ENCODE measurements around the gene B3GNT2.
"Not testable (repeated sequence)": the region's sequence is repeated elsewhere in the genome, so short reads cannot be mapped to it uniquely, and the experiment has no call there.

Gene B3GNT2

DNA sequence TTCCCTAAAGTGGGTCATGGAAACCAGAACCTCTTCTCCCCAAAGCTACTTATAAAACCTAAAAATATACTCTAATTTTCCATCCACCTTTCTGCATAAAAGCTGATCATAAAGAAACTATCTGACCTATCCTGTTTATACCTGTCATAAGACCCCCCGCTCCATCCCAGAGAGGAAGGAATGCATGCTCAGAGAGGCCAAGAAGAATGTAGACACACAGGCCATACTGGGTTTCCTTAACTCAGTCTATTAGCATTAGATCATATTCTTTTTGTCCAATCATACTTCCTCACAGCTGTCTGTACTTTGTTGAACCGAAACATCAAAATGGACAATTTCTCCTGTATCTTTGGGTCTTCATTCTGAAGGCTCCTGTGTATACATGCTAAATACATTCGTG, 52.3 kb downstream of the B3GNT2 start:
- DNase-seq: no peak

DNA sequence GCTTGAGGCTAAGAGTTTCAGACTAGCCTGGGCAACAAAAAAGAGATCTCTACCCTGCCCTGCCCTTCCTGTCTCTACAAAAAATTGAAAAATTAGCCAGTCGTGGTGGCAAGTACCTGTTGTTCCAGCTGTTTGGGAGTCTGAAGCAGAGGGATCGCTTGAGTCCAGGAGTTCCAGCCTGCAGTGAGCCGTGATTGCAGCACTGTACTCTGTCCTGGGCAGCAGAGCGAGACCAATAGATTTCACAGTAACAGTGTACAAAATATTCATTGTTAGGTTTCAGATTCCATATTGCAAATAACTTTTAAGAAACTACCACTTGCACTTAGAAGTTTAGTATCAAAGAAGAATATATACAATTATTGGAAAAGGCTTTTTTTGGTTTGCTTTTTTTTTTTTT, 54.3 kb downstream of the B3GNT2 start:
- DNase-seq: no peak

DNA sequence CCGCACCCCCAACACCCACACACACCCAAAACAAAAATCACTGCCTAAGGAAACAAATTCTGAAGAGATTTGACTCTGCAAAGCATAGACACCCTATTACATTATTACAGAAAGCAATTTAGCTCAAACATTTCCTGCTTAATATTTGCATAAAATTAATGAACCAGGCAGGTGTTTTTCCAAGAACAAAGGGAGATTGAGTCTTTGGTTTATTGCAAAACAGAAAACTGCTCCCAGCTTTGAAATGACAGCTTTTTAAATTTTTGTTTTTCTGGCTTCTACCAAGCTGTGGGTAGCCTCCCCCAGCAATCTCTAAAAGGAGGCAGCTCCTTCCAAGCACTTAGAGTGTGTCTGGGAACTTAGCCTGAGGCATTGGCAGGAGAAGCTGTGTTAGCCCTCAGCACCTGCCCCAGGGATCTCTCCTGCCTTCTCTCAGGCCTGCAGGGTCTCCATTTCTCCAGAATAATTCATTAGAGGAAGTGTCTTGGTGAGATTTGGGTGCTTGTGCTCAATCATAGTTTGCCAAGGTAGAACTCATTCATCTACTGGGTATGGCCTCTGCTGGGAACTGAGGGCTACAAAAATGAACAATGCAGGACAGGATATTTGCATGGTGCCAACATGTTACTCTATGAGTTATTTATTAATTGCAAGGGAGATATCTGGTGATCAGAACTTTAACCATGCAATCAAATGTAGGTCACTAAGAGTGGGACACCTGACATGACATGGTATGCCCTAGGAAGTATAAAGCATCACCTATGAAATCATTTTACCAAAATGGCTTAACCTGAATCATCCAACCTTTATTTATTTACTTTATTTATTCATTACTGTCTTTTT, 58.7 kb downstream of the B3GNT2 start:
- DNase-seq: no peak

DNA sequence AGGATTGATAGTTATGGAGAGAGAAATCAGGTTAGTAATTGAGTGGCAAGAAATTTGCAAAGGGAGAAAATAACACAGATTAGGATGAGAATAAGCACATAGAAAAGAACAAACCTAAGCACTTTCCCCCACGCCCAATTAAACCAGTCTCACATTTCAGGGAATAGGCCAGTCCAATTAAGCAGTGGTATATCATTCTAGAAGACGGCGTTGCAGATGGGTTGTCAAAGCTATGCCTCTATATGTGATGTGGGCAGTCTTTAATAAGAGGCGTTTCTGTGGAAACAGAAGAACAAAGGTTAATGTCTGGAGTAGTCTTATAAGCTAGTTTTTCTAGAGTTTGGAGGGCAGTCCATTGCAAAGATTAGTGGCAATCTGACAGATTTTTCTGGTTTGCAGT, 61.6 kb downstream of the B3GNT2 start:
- no peak for DNase-seq

DNA sequence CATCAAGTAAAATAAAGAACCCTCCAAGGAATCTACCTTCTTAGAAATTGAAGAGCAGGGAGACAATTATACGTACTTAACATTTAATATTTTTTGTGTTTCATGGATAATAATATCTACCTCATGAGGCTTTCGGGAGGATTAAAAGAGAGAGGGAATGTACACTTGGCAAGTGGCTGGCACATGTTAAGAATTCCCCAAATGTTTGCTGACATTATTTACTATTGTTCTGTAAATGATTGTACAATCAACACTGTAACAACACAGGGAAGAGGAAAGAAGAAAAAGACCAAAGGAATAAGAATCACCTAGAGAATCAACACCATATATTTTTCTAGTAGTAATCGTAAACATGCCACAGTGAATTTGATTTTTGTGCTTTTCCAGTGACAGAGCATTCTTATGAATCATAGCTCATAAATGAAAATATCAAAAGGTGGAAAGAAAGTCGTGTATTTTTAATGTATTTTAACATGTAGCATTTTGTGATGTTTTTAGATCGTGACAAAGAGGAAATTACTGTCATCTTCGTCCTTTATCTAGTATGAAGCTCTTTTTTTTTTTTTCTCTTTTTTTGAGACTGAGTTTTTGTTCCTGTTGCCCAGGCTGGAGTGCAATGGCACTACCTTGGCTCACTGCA, 67.3 kb downstream of the B3GNT2 start:
- no peak for DNase-seq

DNA sequence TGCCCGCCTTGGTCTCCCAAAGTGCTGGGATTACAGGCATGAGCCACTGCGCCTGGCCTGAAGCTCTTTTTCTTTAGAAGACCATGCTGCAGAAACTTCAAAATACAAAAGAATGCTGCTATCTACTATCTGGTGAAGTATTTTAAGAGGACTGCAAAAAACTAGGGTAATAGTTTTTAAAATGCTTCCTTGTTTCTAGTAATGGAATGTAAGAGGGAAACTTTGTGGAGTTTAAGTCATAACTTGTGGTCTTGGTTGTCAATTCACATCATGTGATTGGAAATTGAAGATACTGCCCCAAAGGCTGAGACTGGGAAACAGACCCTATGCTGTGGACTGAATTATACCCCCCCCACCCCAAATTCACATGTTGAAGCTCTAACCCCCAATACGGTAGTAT, 68.3 kb downstream of the B3GNT2 start:
- DNase-seq: no peak

DNA sequence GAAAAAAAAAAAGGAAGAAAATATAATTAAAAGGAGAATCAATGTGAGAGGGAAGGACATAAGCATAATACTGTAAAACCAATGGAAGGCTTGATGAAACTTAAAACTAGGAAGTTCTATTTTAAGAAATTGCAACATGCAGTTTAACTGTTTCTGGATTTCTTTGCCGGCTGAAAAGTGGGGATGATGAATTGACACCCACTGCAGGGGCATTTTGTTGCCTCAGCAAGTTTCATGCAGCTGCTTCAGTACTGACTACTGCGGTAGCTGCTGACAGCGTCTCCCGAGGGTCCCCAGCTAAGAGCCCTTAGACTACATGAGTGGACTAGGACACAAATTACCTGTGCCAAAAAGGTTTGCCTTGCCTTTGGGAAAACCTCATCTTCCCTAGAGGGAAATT, 69.2 kb downstream of the B3GNT2 start:
- no peak for DNase-seq

DNA sequence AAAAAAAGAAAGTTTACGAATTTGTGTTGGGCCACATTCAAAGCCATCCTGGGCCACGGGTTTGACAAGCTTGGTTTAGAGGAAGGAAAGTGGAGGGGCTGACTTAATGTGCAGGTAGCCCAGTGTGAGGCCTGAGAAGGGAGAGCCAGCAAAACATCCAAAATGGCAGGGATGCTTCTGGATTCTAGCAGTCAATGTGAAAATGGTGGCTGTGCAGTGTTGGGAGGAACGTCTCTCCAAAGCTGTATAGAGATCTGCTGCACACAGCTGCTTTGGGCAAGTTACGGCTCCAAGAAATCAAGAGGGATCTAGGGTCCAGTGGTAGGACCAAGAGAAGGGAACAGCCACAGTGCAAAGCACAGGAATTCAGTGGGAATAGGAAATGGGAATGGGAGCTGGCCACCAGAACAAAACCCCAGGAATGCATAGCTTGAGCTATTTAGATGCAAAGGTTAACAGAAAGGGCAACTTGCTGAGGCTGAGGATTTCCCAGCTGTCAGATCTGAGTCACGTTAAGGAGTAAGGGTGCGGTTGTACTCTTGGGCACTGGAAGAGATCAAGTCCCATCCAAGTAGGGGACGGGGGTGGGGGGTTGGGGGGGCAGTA, 70.6 kb downstream of the B3GNT2 start:
- no peak for DNase-seq

DNA sequence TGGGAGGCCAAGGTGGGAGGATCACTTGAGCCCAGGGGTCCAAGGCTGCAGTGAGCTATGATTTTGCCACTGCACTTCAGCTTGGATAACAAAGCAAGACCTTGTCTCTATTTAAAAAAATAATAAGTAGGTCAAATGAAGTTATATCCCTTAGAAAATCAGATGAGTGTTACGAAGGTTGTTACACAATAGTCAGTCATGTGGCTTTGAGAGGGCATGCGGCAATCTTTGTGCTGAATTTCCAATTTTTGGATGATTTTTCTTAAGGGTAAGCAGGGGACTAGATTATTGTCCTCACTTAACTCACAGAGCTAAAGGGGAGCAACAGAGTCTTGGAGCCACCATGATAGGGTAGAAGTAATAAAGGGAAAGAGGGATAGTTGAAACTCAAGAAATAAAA, 71.8 kb downstream of the B3GNT2 start:
- no peak for DNase-seq

DNA sequence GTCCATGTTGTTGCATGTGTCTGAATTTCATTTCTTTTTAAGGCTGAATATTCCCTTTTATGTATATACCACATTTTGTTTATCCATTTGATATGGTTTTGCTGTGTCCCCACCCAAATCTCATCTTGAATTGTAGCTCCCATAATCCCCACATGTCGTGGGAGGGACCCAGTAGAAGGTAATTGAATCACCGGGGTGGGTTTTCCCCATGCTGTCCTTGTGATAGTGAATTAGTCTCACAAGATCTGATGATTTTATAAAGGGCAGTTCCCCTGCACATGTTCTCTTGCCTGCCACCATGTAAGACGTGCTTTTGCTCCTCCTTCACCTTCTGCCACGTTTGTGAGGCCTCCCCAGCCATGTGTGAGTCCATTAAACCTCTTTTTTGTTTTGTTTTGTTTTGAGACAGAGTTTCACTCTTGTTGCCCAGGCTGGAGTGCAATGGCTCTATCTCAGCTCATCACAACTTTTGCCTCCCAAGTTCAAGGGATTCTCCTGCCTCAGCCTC, 72.8 kb downstream of the B3GNT2 start:
- DNase-seq: not testable (repeated sequence)

DNA sequence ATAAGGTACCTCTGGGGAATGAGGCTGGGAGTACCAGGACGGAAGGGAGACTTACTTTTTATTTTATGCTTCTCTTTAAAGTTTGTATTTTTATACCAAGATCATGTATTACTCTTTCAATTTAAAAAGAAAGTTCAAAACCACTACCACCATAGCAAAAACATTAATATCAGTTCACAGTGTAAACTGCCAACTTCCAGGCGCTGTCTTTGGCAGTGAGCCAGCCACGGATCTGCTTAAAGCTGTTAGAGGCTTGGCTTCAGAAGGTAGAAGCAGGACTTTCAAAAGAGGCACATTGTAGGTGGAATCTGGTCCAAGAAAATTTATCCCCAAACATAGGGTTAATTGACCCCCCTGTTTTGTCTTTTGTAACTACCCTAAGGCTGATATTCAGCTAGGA, 74.8 kb downstream of the B3GNT2 start:
- DNase-seq: peak in 1 of 2 experiments; percentile 31
